RKO (cell line): Measurements from ENCODE around the gene SCN4A.
A peak's percentile ranks its signal among the peaks of the same experiment; 100 is the strongest.
"Not testable (repeated sequence)": the region's sequence is repeated elsewhere in the genome, so short reads cannot be mapped to it uniquely, and the experiment has no call there.

ENCODE experiments used
- DNase-seq: peaks from one replicate; pipeline ENCODE4 v3.0.0-alpha.2; 2016; ENCODE audit warnings: low spot score

Gene SCN4A

DNA sequence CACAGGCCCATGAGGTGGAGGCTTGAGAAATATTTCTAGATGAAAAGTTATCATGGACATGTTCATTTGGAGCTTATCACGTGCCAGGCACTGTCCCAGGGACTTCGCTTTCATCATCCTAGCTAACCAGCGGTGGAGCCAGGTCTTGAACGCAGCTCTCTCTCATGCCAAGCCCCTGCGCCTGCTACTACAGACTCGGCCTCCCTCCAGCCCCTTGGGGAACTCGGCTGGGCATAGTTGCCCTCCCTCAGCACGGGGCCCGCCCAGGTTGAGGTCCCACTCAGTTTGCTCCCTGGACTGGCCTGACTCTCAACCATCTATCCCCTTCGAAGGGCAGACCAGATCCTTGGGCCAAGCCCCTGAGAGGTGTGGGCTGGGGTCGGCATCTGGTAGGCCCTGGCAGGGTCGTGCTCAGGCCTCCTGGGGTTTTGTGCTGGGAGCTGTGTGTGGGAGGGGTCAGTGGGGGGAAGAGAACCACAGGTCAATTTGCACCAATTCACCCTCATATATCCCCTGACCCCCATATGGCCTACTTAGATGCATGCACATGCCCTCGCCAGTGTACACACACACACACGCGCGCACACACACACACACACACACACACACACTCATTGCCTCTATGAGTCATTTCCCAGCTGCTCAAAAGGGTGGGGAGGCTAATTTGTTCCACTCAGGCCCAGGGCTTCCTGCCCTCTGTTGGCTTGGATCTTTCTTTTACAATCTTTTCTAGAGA lies 12.1 kb upstream of the SCN4A start:
- DNase-seq = peak; percentile 52

DNA sequence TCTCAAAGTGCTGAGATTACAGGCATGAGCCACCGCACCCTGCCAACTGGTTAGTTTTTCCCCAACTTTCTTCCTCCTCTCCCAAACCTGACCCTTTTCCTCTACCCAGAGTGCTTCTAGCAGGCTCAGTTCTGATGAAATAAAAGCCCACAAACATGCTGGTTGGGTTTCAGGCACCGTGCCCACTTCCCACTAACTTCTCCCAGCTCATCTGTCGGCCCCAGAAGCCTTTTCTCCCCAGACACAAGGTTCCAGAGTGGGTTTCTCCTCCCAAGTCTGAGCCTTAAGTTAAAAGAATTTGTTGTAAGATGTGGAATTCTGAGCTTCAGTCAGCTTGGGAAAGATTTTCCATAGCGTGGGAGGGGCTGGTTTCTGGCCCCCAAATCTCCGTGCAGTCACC lies 11.5 kb upstream of the SCN4A start:
- no peak for DNase-seq

DNA sequence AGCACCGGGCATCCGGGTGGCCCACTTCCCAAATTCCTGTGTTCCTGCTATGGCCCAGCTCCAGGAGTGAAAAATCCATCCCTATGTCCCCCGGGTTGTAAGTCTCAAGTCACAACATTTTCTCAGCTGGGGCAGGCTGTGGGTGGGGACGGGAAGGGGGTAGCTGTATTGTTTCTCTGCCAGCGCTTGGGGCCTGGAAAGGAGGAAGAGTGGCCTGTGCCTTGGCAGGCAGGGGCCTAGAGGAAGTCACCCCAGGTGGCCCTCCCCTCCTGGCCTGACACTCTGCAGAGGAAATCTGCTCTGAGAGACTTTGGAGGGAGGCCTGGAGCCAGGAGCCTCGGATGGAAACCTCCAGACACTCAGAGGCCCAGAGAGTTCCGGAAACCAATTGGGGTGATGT lies 10.6 kb upstream of the SCN4A start:
- no peak for DNase-seq

DNA sequence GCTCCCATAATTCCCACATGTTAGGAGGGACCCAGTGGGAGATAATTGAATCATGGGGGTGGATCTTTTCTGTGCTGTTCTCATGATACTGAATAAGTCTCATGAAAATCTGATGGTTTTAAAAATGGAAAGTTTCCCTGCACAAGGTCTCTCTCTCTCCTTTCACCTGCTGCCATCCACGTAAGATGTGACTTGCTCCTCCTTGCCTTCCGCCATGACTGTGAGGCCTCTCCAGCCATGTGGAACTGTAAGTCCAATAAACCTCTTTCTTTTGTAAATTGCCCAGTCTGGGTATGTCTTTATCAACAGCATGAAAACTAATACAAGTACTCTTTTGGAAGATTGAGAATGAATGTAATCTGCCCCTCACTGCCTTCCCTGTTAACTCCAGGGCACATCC lies 9.9 kb upstream of the SCN4A start:
- DNase-seq = not testable (repeated sequence)

DNA sequence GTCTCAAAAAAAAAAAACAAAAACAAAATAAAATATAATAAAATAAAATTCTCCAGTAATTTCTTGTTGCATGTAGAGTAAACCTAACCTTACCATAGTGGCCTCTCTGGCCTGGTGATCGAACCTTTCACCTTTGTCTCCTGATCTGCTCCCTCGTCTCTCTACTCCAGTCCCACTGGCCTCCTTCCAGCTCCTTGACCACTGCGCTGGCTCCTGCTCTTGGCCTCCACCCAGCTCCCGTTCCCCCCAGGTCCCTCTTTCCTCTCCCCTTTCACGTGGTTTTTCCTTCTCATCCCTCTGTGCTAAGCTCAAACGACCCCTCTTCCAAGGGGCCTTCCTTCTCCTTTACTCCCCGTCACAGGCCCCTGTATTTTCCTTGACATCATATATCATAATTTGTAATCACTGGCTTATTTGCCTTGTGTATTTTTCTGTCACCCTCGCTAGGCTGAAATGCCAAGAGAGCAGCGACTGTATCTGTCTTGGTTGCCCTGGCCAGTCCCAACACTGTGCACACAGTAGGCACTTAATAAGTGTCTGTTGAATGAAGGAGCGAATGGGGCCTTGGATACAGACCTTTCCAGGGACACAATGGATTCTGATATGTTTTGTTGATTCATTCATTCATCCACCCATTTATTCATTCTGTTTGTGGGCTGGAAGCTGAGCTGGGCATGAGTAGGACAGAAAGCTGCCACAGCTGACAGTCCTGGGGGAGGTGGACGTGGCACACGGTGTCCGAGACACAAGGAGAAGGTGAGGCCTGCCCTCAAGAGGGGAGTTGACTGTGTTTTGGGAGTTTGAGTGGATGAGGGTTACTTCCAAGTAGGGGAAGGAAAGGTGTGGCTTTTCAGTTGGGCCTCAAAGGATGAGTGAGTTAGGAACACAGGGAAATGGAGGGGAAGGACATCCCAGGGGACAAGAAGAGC lies 5.8 kb upstream of the SCN4A start:
- DNase-seq = no peak

DNA sequence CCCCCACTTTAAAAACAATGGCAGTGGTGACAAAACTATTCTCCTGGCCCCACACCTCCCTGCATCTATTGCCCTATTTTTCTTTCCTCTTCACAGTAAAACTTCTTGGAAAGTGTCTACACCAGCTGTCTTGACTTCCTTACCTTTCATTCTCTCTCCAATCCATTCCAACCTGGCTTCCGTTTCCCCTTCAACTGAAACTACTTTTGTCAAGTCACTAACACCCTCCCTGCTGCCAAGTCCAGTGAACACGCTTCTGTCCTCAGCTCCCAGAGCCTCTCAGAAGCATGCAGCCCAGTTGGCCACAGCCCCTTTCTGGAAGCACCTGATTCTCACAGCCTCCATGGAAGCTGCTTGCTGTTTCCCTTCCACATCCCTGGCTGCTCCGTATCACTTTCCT lies 4.0 kb upstream of the SCN4A start:
- DNase-seq = no peak

DNA sequence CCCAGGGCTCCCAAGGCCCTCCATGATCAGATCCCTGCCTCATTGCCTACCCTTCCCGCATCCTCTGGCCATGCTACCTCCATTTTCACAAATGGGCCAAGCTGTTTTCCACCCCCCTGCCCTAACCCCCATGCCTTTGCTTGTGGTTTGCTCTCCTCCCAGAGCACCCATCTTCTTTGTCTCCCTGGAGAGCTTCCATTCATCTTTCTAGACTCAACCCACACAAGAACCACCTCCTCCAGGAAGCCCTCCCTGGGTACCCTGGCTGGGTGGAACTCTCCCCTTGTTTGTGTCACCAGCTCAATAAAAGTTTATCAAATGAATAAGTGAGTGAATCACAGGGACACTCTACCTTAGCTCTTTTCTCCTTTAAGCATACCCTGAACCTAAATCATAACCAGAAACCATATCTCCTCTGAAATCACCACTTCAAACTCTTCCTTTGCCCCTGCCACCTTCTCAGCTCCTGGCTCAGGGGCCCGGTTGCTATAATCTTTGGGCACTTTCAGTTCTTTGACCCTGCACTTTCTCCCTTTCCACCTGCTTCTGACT lies 2.9 kb upstream of the SCN4A start:
- no peak for DNase-seq

DNA sequence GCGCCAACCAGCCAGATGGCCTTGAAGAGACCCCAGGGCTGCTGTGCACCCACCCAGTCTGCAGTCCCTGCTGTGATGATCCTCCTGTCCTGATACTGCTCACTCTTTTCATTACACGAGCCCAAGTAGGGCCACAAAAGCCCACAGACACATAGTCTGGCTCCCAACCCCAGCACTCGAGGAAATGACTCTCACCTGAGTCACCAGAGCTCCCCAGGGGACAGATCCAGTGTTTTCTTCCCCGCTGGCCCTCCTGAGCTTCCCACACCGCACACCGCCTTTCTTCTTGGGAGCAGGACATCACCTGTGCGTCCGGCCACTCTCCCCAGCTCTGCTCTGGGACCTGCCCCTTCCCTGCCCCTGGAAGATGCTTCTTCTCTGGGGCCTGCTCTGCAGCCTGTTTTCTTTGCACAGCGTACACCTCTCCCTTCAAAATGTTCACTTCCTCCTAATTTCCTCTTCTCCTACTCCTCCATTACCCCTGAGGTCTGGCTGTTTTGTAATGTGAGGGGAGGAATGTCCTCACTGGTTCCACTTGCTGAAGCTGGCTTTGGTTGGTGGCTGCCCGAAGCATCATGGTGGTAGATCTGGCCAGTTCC lies 2.0 kb upstream of the SCN4A start:
- DNase-seq = peak; percentile 48

DNA sequence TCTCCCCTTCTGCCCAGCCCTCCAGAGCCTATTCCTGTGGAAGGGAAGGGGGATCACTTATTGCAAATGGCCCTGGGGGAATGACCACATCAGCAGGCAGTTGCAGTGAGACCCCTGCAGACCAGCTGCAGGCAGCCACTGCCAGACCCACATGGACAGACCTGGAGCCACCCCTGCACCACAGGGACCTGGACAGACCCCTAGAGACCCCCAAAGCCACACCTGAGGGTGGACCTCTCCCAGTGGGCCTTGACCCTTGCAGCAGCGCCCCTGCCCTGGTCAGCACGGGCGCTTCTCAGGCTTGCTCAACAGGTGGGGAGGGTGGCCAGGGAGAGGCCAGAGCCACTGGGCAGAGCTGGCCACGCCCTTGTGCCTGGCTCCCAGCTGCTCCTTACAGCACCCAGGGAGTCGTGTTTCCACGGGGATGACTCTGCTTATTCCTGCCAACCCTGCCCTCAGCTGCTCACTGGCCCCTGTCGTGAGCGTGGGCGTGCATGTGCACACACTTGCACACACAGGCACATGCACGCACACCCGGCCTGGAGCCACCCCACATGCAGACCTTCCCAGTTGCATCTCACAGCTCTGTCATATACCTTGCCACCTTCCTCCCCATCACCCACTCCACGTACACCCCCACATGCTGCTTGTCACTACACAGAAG lies 1.3 kb upstream of the SCN4A start:
- DNase-seq = no peak

DNA sequence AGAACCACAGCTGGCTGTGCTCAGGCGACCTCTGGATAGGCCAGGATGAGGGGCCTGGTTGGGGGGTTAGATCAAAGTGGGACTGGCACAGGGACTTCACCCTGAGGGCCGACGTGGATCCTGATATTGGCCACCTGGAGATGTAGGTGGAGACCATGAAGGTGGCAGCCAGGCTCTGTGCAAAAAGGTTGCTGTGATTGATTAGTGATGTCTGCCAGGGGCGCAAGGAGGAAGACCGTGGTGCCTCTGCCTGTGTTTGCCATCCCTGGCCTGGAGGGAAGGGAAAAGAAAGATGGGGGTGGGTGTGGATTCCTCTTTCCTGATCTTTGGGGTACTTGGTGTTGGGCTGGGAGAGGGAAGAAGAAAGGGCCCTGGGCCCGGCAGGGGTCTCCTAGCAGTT lies 529 bp upstream of the SCN4A start:
- DNase-seq = no peak

DNA sequence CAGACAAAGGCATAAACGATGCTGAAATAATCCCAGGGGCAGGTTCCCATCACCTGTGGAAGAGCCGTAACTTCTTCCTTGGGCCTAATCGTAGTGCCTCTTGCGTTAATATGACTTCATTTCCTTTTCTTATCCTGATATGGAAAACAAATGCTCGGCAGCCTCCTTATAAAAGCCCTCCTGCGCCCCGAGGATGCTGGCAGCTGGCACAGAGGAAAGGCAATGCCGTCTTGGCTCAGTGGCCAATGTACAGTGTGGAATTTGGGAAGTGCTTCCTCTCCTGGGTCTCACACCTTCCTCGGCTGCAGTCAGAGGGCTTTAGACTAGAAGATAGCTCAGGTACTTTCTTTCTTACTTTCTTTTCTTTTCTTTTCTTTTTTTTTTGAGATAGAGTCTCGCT lies 3.4 kb downstream of the SCN4A start:
- DNase-seq = no peak

DNA sequence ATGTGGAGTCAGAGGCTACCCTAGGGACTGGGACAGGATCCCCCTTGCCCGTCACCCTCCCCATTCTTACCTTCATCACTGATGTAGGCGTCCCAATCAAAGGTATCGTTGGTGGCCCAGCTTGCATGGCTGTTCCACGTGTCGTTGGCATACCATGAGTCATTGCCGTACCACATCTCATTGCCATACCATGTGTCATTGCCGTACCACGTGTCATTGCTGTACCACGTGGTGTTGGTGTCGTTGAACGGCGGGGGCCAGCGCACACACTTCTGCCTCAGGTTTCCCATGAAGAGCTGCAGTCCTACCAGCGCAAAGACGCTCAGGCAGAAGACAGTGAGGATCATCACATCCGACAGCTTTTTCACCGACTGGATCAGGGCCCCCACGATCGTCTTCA lies 4.8 kb downstream of the SCN4A start:
- DNase-seq = peak; percentile 63

DNA sequence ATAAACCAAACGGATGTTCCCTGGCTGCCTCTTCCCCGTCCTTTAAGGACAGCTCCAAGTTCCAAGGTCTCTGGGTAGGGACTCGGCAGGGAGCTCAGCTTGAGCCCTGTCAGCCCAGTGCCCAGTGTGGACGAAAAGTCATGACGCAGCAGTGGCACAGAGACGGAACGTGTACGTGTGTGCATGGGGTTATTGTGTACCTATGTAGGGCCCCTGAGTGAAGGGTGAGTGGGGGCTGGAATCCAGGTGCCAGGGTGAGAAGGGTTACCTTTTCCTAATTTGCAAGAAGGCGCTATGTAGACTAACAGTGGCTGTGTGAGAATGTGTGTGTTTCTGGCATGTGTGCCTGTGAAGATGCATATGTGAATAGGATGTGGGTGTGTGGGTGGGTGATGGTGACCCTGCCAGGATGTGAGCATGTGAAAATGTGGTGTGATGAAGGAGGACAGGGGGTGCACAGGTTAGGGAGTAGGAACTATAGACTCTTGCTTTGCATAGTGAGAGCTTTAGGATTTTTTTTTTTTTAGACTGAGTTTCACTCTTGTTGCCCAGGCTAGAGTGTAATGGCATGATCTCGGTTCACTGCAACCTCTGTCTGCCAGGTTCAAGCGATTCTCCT lies 6.0 kb downstream of the SCN4A start:
- no peak for DNase-seq

DNA sequence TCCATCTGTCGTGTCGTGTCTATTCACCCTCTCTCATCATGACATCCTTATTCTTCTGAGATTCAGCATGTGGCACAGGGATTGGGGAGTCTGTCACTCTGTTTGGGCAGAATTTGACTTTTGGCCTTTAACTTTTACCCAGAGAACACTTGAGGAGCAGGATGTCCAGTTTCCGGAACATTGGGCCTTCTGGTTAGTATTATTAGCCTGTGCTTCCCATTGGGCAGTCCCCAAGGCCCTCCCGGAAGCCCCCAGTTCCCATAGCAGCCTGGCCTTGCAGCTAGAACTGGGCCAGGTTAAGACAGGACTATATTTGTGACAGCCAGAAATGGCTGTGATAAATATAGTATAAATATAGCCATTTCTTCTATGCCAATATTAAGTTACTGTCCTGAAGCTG lies 9.6 kb downstream of the SCN4A start:
- no peak for DNase-seq

DNA sequence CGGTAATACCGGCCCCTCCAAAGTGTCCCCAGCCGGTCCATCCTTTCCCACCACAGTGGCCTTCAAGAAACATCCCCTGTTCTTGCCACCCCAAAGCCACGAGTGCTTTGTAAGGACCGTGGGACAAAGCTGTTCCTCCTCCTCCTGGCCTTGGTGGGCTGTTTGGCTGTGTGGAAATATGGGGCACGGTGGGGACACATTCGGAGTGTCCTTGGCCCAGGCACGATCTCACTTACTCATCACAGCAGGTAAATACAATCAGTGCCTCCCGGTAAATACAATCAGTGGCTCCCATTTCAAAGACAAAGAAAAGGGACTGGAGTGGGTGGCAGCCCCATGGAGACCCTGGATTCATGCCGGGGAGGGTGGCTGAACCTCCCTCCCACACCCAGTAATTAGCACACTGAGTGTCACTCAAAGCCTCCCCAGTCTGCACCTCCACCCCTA lies 10.4 kb downstream of the SCN4A start:
- DNase-seq = no peak

DNA sequence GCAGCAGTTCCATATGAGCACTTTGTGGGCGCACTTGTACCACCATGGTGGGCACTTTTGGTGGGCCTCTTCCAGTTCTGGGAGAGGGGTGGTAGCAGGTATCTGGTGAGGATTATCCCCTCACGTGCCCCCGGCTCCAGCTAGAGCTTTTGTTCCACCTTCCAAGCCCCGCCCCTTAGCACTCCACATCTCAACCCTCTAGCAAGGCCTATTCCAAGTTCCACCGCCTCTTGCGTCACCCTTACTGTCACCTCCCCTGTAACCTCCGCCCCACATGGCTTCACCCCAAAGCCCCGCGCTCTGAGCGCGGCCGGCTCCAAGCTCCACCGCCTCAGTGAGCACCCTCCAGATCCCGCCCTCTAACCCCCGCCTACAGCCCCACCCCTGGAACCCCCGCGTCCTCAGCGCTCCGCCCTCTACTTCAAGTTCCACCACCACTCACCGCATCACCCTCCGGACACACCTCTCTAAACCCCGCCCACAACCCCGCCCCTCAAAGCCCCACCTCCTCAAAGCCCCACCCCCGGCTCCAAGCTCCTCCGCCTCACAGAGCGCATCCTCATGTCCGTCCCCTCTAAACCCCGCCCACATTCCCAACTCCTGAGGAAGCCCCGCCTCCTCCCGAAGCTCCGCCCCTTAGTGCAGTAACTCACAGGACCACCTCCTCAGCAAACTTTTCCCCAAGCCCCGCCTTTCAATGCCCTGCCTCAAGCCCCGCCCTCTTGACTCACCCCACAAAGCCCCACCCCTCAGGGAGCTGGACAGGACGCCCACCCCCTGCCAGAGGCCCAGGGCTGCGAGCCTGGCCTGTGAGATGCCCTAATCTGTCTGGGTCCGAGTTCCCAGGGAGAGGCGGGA lies 11.1 kb downstream of the SCN4A start:
- DNase-seq = peak; percentile 60

DNA sequence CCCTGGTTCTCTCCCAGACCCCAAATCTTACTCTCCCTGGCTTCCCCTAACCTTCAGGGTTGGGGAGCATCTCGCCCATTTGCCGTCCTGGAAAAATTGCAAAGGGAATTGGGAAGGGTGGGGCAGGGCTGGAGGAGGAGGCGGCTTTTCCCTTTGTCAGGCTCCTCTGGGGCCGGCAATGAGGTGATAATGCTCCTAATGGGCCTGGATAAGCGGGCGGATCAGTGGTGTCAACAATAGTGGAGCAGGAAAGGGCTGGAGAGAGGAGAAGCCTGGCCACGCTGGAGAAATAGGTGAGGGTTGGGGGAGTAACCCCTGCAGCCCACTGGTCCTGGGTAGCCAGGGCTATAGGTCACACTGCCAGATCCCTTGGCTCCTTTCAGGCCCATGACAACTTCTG lies 12.3 kb downstream of the SCN4A start:
- DNase-seq = no peak

DNA sequence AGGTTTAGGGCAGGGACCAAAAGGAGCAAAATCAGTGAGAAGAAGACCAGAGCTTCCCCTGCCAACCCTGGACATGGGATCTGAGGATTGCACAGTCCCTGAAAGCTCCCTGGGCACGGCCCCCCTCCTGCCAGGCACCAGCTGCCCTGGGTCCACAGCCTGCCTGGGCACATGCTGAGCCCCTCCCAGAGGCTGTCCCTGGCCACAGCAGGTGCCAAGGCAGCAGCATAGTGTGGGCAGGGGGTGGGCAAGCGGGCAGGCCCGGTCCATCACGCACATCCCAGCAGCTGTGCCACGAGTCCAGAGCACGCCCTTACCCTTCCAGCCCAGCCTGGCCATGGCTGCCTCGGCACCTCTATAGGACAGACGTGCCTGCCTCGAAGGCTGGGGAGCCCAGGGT lies 12.7 kb downstream of the SCN4A start:
- DNase-seq = no peak

DNA sequence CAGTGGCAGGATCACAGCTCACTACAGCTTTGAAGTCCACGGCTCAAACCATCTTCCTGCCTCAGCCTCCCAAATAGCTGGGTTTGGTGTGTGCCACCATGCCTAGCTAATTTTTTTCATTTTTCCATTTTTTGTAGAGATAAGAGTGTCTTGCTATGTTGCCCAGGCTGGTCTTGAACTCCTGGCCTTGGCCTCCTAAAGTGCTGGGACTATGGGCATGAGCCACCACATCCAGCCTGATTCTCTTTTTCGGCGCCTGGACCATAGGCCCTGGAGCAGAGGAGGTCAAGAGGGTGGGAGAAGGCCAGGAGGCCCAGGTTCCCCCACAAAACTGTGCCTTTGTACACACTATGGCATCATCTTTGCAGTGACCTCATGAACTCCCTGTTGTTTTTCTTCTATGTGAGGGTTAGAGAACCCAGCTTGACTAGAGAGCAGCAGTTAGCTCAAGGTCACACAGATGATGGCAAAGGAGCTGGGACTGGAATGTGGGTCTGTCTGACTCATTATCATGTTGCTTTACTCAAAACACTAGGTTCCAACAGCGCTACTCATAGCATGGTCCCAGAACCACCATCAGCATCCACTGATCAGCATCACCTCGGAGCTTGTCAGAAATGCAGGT lies 16.3 kb downstream of the SCN4A start:
- DNase-seq = peak; percentile 24

DNA sequence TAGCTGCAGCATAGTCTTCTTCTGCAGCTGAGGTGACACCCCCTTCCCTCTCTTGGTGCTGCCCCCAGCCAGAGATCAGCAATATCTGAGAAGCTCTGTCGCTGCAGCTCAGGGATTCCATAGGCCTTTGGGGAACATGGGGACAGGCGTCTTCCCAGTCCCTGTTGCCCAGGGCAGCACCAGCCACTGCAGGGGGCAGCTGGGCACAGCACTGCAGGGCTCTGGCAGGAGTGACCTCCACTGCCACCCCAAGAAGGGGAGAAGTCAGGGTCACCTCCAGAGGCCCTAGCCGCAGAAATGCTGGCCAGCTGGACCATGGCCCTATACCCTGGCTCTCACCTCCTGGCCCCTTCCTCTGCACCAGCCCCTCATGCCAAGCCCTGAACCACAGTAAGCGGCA lies 16.9 kb downstream of the SCN4A start:
- DNase-seq = no peak
